ENCODE measurements around the gene IL5RA.

Gene IL5RA

DNA sequence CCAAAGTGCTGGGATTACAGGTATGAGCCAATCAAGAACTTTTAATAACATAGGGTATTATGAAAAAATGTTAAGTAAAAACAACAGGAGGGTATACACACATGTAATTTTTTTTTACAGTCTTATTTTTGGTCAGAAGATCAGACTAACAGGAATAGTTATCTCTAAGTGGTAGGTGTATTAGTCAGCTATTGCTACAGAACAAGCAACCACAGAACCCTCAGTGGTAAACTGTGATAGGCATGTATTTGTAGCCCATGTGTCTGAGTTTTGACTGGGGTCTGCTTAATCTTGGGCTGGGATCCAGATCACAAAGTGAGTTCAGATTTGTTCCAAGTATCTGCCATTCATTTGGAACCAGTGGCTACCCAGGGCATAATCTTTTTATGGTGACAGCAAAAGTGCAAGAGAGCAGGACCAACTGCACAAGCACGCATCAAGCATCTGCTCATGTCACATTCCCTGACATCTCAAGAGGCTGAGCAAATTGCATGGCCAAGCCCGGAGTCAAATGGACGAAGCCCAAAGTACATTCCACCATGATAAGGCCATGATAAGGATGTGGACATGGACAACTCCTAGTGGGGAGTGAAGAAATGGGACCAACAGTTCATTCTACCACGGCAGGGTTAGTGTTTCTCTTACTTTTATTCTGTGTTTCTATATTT is 3.0 kb upstream of the IL5RA start:
- no peaks in the 10 kb centered on the region for H3K79me2 ChIP-seq (ENCODE audit: control insufficient read depth, insufficient read depth, low read length)
- H2BK5ac ChIP-seq (ENCODE audit: low read length), result no peak overlapping the region
- no peak overlapping the region for H3K23ac ChIP-seq (ENCODE audit: low read length)
- DNase-seq, result no peak
- no CpG with 5 or more reads among the region's 4 CpGs for WGBS (ENCODE audit: extremely low coverage, insufficient coverage, low lambda C conversion rate)
- no peak overlapping the region for H3K27ac ChIP-seq (ENCODE audit: low read depth, low read length)
- no peak overlapping the region for H3K18ac ChIP-seq (ENCODE audit: low read length)
- H4K8ac ChIP-seq (ENCODE audit: low read depth, low read length), result no peak overlapping the region
- H2BK15ac ChIP-seq (replicated peaks; ENCODE audit: low read depth), result no peak overlapping the region
- no peak overlapping the region for H2BK120ac ChIP-seq (ENCODE audit: low read depth, low read length)
- no peak overlapping the region for H2AK5ac ChIP-seq (ENCODE audit: low read length)
- no peak overlapping the region for H3K4me2 ChIP-seq (ENCODE audit: low read length)
- no peaks in the 10 kb centered on the region for H3K36me3 ChIP-seq (ENCODE audit: control insufficient read depth, insufficient read depth, low read length)
- no peak overlapping the region for H3K4ac ChIP-seq (ENCODE audit: low read depth, low read length)
- peaks cover 7% of the 10 kb centered on the region for H3K4me1 ChIP-seq (ENCODE audit: control insufficient read depth, low read depth, low read length)
- no peaks in the 10 kb centered on the region for H3K27me3 ChIP-seq (ENCODE audit: insufficient read depth, low read length, poor library complexity)
- H3K79me1 ChIP-seq (ENCODE audit: low read length), result no peaks in the 10 kb centered on the region
- H4K5ac ChIP-seq (ENCODE audit: low read length), result no peak overlapping the region
- H3K9ac ChIP-seq (ENCODE audit: low read length), result no peak overlapping the region
- H3K4me3 ChIP-seq (ENCODE audit: low read length), result no peak overlapping the region
- H3K56ac ChIP-seq (ENCODE audit: low read length), result no peak overlapping the region

DNA sequence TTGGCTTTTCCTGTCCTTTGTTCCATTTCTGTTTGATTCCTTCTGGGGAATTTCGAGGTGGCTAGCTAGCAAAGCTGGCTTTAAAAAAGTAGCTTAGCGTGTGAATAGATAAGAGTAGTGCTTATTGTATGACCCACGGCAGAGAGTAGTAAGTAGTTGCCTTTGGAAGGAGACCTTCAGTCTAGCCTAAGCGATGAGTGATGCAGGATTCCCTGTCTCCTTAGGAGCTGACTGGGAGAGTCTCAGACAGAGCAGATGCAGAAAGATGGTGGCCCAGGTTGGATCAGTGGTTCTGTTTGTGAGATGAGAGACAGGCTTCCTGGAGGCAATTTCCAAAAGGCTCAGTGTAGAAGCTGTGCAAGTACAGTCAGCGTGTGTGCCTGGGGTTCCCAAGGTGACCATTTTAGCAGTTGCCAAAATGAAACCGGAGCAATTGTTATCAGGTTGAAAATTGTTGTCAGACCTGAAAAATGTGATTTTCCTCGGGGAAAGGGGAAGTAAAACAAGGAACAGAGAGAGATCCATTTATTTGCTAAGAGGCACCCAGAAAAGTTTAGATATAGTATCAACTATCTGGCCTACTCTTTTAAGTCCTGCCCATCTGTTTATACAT is 681 bp upstream of the IL5RA start:
- Histone ChIP-seq H3K27ac (ENCODE audit: low read depth, low read length) (no peak overlapping the region), H3K4me2 (ENCODE audit: low read length) (no peak overlapping the region), H3K79me1 (ENCODE audit: low read length) (no peaks in the 10 kb centered on the region), H2AK5ac (ENCODE audit: low read length) (no peak overlapping the region), H3K9ac (ENCODE audit: low read length) (no peak overlapping the region), H3K36me3 (ENCODE audit: control insufficient read depth, insufficient read depth, low read length) (no peaks in the 10 kb centered on the region), H2BK120ac (ENCODE audit: low read depth, low read length) (no peak overlapping the region), H3K27me3 (ENCODE audit: insufficient read depth, low read length, poor library complexity) (no peaks in the 10 kb centered on the region), H3K56ac (ENCODE audit: low read length) (no peak overlapping the region), H2BK15ac (replicated peaks; ENCODE audit: low read depth) (no peak overlapping the region), H3K4me3 (ENCODE audit: low read length) (no peak overlapping the region), H3K4me1 (ENCODE audit: control insufficient read depth, low read depth, low read length) (peaks cover 7% of the 10 kb centered on the region), H3K4ac (ENCODE audit: low read depth, low read length) (no peak overlapping the region), H2BK5ac (ENCODE audit: low read length) (no peak overlapping the region), H3K23ac (ENCODE audit: low read length) (no peak overlapping the region), H4K5ac (ENCODE audit: low read length) (no peak overlapping the region), H3K79me2 (ENCODE audit: control insufficient read depth, insufficient read depth, low read length) (no peaks in the 10 kb centered on the region), H4K8ac (ENCODE audit: low read depth, low read length) (no peak overlapping the region), H3K18ac (ENCODE audit: low read length) (no peak overlapping the region)
- no CpG with 5 or more reads among the region's 7 CpGs for WGBS (ENCODE audit: extremely low coverage, insufficient coverage, low lambda C conversion rate)
- DNase-seq, result peak; percentile 37

DNA sequence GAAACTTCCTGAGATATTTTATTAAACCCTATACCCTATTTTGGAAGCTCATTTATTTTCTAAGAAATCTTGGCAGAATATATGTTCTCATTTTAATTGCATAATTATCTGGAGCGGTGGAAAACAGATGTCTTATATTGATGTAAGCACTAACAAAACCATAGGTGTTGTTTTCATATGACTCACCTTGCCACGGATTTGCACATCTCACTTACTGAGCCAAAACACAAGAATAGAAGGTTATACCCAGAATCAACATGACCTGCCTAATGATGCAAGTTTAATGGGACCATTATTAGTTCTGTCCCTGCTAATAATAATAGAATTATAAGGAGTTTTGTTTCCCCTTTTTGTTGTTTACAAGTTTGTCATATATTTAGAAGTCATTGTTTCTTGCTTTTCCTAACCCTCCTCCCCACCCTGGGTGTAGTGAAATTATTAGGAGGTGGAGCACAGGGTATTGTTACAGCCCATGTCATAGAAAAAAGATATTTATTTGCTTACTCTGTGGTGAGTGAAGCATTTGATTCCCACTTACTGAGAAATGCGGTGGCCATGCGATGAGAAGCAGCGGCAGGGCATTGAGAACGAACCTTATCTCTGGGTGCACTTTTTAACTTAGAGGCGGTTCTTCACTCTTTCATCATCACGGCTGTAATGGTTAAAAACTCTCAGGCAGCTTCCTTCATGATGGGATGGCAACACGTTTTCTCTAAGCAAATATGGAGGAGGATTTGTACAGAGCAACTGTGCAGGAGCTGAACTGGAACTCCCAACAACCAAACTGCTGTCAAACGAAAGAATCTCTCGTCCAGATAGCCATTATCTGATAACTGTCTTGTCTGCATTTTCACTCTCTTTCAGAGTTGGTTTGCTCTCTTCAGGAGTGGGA is 521 bp downstream of the IL5RA start:
- H4K8ac ChIP-seq (ENCODE audit: low read depth, low read length), result no peak overlapping the region
- no peak for DNase-seq
- H3K36me3 ChIP-seq (ENCODE audit: control insufficient read depth, insufficient read depth, low read length), result no peaks in the 10 kb centered on the region
- no CpG with 5 or more reads among the region's 11 CpGs for WGBS (ENCODE audit: extremely low coverage, insufficient coverage, low lambda C conversion rate)
- H2BK15ac ChIP-seq (replicated peaks; ENCODE audit: low read depth), result no peak overlapping the region
- no peak overlapping the region for H2BK120ac ChIP-seq (ENCODE audit: low read depth, low read length)
- no peak overlapping the region for H3K27ac ChIP-seq (ENCODE audit: low read depth, low read length)
- no peak overlapping the region for H4K5ac ChIP-seq (ENCODE audit: low read length)
- H3K27me3 ChIP-seq (ENCODE audit: insufficient read depth, low read length, poor library complexity), result no peaks in the 10 kb centered on the region
- no peak overlapping the region for H3K4me3 ChIP-seq (ENCODE audit: low read length)
- H3K79me2 ChIP-seq (ENCODE audit: control insufficient read depth, insufficient read depth, low read length), result no peaks in the 10 kb centered on the region
- no peak overlapping the region for H3K4ac ChIP-seq (ENCODE audit: low read depth, low read length)
- no peak overlapping the region for H2BK5ac ChIP-seq (ENCODE audit: low read length)
- no peak overlapping the region for H3K56ac ChIP-seq (ENCODE audit: low read length)
- H3K23ac ChIP-seq (ENCODE audit: low read length), result no peak overlapping the region
- no peak overlapping the region for H3K9ac ChIP-seq (ENCODE audit: low read length)
- no peak overlapping the region for H3K4me2 ChIP-seq (ENCODE audit: low read length)
- no peak overlapping the region for H3K18ac ChIP-seq (ENCODE audit: low read length)
- no peaks in the 10 kb centered on the region for H3K79me1 ChIP-seq (ENCODE audit: low read length)
- H3K4me1 ChIP-seq (ENCODE audit: control insufficient read depth, low read depth, low read length), result peaks cover 7% of the 10 kb centered on the region
- H2AK5ac ChIP-seq (ENCODE audit: low read length), result no peak overlapping the region

DNA sequence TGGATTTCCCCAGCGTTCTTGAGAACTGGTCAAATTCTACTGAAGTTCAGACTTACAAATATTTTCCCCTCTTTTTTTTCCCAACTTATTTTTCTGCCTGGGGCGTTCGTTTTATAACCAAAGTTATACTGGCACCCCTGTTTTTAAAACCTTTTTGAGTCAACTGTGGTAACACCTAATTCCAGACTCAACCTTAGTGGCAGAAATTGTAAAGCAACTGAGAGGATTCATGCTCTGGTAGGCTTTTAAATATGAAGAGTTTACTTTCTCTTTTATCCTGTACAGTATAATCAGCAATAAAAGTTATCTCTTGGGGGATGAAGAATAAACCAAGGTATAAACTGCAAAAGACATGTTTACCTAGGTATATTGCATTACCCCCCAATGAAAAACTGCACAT is 2.3 kb downstream of the IL5RA start:
- Histone ChIP-seq H2BK15ac (replicated peaks; ENCODE audit: low read depth) (peak overlapping the region; percentile 57), H4K8ac (ENCODE audit: low read depth, low read length) (no peak overlapping the region), H3K79me2 (ENCODE audit: control insufficient read depth, insufficient read depth, low read length) (no peaks in the 10 kb centered on the region), H3K79me1 (ENCODE audit: low read length) (no peaks in the 10 kb centered on the region), H2BK120ac (ENCODE audit: low read depth, low read length) (no peak overlapping the region), H3K36me3 (ENCODE audit: control insufficient read depth, insufficient read depth, low read length) (no peaks in the 10 kb centered on the region), H3K23ac (ENCODE audit: low read length) (no peak overlapping the region), H3K27ac (ENCODE audit: low read depth, low read length) (no peak overlapping the region), H4K5ac (ENCODE audit: low read length) (no peak overlapping the region), H3K4ac (ENCODE audit: low read depth, low read length) (no peak overlapping the region), H3K4me1 (ENCODE audit: control insufficient read depth, low read depth, low read length) (peaks cover 7% of the 10 kb centered on the region), H3K27me3 (ENCODE audit: insufficient read depth, low read length, poor library complexity) (no peaks in the 10 kb centered on the region), H3K9ac (ENCODE audit: low read length) (no peak overlapping the region), H3K4me2 (ENCODE audit: low read length) (no peak overlapping the region), H3K18ac (ENCODE audit: low read length) (no peak overlapping the region), H2AK5ac (ENCODE audit: low read length) (no peak overlapping the region), H3K4me3 (ENCODE audit: low read length) (no peak overlapping the region), H2BK5ac (ENCODE audit: low read length) (no peak overlapping the region), H3K56ac (ENCODE audit: low read length) (no peak overlapping the region)
- no CpG with 5 or more reads among the region's 3 CpGs for WGBS (ENCODE audit: extremely low coverage, insufficient coverage, low lambda C conversion rate)
- no peak for DNase-seq

DNA sequence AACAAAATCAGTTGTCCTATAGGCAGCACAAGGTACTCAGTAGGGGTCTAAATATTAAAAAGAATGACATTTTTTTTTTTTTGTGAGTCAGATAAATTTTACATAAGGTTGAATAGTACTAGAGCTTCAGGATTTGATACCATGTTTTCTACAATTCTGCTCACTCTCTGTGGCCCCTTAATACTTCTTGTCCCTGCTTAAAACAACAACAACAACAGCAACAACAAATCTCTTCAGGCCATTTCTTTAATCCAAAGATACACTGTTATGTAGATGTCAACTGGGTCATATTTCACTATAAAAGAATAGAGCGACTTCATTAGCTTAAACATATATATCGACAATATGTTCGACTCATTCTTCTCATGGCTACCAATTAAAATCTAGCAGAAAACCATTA is 3.0 kb downstream of the IL5RA start:
- no peak overlapping the region for H2BK5ac ChIP-seq (ENCODE audit: low read length)
- H2AK5ac ChIP-seq (ENCODE audit: low read length), result no peak overlapping the region
- no peaks in the 10 kb centered on the region for H3K36me3 ChIP-seq (ENCODE audit: control insufficient read depth, insufficient read depth, low read length)
- WGBS (ENCODE audit: extremely low coverage, insufficient coverage, low lambda C conversion rate), result no CpG with 5 or more reads among the region's 3 CpGs
- no peak overlapping the region for H3K4me2 ChIP-seq (ENCODE audit: low read length)
- no peak overlapping the region for H3K18ac ChIP-seq (ENCODE audit: low read length)
- no peak overlapping the region for H4K5ac ChIP-seq (ENCODE audit: low read length)
- H4K8ac ChIP-seq (ENCODE audit: low read depth, low read length), result no peak overlapping the region
- no peak overlapping the region for H3K27ac ChIP-seq (ENCODE audit: low read depth, low read length)
- no peaks in the 10 kb centered on the region for H3K79me2 ChIP-seq (ENCODE audit: control insufficient read depth, insufficient read depth, low read length)
- H3K79me1 ChIP-seq (ENCODE audit: low read length), result no peaks in the 10 kb centered on the region
- no peak overlapping the region for H3K4ac ChIP-seq (ENCODE audit: low read depth, low read length)
- H3K27me3 ChIP-seq (ENCODE audit: insufficient read depth, low read length, poor library complexity), result no peaks in the 10 kb centered on the region
- no peak overlapping the region for H3K4me3 ChIP-seq (ENCODE audit: low read length)
- no peak overlapping the region for H3K23ac ChIP-seq (ENCODE audit: low read length)
- no peak overlapping the region for H2BK120ac ChIP-seq (ENCODE audit: low read depth, low read length)
- H3K9ac ChIP-seq (ENCODE audit: low read length), result no peak overlapping the region
- H3K56ac ChIP-seq (ENCODE audit: low read length), result no peak overlapping the region
- no peak overlapping the region for H2BK15ac ChIP-seq (replicated peaks; ENCODE audit: low read depth)
- DNase-seq, result no peak
- peaks cover 7% of the 10 kb centered on the region for H3K4me1 ChIP-seq (ENCODE audit: control insufficient read depth, low read depth, low read length)

All from mesendoderm (in vitro differentiated cells).